CD4-positive, alpha-beta T cell treated with Interferon gamma for 1 hour (primary cell): Measurements from ENCODE around the gene PSMD13.
A peak's percentile ranks its signal among the peaks of the same experiment; 100 is the strongest.
"Not testable (repeated sequence)": the region's sequence is repeated elsewhere in the genome, so short reads cannot be mapped to it uniquely, and the experiment has no call there.

Experiments used
- DNase-seq: peaks from one replicate; pipeline ENCODE4 v3.0.0-alpha.2; 2020

Gene PSMD13

GRCh38 chr11:220641-221215 lies 16.0 kb upstream of the PSMD13 start:
- not testable (repeated sequence) for DNase-seq

DNA sequence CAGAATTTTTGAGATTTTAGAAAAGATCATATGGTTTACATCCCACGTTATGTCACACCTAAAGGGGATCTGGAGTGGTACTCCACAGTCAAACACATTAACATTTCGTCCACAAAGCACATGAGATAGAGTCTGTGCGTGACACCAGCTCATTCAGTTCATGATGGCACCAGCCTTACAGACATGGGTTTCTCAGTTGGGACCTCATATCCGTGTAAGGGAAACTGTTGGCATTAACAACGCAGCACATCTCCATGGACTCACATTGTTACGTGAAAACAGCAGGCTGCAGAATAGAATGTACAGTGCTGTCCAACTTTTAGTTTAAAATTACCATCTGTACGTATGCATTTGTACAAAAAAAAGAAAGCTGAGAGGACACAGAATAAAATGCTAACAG lies 15.2 kb upstream of the PSMD13 start:
- no peak for DNase-seq

DNA sequence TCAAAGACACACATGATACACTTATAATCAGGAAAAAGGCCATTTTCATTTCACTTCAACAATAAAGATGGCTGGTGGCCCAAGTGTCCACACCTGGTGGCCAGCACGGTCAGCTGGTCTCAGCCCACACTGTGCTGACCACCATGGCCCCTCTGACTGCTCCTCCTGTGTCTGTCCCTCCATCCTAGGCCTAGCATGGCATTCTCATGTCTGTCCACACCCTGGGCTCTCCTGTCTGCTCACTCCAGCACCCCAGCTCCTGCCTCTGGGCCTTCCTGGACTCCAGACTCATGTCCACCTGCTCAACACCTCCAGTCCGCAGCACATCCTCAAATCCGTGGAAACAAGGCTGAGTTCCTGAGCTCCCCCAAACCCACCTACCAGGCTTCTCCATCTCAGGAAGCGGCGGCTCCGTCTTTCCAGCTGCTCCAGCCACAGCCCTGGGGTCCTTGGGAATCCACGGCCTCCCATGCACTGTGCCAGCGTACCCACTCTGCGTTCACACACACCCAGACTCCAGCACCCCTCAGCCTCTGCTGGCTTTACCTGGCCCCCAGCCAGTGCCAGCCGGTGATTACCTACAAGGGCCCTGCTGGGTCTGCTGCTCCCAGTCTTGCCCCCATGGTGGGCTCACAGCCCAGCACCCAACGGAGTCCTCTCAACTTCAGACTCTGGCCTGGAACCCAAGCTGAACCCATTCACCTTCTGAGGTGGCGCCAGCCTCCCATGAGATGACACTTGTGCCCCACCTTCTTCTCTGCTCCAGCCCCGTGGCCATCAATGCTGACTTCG lies 14.6 kb upstream of the PSMD13 start:
- DNase-seq: no peak

DNA sequence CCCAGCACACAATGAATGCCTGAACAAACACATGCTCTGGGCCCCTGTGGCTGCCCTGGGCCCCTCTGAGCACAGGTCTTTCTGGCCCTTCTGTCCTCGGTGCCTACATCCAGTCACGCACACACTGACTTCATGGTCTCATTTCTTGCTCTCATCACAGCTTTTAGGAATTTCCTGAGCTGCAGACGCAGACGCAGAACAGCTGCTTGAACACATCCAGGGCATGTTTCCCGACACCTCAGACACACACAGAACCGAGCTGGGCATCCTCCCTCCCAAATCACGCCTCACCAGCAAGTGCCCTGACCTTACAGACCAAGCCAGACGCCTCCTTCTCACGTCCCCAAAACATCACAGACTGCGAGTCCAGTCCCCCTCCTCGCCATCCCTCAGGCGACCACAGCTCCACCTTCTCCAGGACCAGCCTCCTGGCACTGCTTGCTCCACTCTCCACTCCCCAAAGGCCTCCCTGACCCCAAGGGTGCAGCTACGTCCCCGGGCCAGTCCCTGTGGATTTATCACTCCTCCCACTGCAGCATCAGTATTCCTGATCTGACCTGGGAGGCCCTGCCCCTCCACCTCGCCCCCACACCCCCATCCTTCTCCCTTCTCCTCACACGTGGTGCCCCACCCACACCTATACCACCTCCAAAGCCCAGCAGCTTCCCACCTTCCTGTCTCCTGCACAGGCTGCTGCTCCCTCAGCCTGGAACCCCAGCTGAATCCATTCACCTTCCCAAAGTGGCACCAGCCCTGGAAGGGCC lies 13.6 kb upstream of the PSMD13 start:
- no peak for DNase-seq

DNA sequence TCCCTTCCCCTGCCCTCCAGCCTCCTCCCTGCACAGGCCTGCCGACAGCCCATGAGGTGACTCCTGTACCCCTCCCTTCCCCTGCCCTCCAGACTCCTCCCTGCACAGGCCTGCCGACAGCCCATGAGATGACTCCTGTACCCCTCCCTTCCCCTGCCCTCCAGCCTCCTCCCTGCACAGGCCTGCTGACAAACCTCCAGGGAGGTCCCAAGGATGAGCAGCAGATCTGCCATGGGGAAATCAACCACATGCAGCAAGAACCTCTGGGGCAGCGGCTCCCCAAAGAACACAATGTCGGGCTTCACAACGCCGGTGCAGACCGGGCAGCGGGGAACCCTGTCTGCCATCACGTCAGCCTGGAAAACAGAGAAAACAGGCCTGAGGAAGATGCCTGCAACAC lies 12.9 kb upstream of the PSMD13 start:
- no peak for DNase-seq

DNA sequence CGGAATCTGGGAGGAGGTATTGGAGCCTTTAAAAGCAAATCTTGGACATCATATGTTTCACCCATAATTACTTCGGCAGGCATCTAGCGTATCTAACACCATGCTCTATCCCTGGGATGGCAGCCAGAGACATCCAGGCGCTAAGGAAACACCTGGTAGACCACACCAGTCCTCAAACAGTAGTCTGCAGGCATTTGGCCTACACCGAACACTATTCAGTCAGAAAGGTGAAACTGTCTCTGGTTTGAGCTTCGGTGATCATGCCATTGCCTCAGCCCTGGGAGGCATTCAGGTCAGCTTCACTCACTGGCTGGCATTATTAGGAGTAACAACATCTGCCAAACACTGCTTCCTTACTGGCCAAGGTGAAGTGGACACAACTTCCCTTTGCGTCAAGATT lies 12.4 kb upstream of the PSMD13 start:
- no peak for DNase-seq

DNA sequence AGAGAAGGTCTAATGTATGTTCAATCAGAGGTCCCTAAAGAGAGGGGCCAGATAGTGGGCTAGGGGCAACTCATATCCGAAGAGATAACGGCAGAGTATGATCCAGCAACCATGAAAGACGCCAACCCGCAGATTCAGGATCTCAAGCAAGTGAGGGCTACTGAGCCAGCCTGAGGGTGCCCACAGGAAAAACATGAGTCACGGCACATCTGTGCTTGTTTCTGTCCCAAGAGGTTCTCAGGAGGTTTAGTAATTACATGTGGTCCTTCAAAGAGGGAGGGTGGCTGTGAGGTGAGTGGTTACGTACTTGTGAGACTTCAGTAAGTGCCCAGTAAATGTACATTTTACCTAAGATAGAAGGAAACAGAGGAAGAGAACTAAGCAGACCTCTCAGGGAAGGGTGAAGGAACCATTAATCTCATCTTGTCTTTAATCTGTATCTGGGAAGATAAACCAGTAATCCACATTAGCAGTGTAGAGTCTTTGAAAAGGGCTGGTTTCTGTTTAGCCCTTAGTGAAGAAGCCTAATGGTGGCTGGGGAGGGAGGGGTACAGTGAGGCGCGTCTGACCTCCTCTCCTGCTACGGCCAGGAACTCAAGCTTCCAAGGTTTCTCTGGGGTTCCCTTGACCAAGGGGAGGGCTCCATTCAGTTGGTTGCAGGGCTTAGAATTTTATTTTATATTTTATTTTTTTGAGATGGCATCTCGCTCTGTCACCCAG lies 10.9 kb upstream of the PSMD13 start:
- no peak for DNase-seq

DNA sequence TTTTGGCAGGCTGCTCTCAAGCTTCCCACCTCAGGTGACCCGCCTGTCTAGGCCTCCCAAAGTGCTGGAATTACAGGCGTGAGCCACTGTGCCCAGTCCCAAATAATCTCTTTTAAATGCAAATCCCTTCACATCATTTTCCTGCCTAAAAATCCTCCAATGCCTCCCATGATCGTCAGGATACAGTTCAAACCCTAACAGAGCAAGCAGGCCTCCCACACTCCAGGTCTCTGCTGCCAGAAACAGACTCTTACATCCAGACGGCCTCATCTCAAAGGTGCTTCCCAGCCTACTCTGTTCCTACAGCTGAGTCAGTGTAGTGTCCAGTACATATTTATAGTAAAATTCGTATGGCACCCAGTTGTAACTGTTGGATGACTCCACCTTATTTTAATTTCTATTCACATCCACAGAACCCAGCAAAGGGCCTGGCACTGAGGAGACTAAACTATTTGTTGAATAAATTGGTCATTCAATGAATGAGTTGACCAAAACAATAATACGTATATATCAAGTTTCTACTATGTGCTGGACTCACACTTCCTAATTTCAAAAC lies 8.9 kb upstream of the PSMD13 start:
- no peak for DNase-seq

GRCh38 chr11:230431-230830 lies 6.3 kb upstream of the PSMD13 start:
- DNase-seq: no peak

DNA sequence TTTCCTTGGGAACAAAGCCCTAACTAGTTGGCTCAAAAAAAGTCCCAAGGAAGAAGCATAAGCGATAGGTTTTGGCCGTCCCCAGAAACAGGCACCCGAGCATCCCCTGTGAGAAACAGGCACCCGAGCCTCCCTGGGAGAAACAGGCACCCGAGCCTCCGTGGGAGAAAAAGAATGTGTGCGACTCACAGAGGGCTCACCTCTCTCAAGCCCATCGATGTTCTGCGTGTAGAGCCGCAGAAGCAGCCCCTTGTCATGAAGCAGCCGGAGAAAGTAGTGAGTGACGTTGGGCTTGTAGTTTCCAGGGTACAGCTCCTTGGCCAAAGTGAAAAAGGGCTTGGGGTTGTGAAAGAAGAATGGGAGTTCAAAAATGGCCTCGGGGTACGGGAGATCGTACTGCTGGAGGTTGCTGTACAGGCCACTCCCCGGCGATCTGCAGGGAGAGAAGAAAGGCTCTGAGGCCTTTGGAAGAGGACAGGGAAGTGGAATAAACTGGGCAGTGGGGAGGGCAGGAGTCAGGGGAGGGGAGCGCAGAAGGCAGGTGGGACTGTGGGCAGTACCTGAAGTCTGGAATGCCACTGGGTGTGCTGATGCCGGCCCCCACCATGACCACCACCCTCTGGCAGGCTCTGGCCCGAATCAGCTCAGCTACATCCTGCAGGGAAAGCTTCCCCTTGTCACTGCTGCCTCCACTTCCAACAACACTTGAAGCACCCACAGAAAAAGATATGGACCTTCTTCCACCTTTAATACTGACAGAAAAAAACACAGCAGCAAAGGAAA lies 3.8 kb upstream of the PSMD13 start:
- DNase-seq: no peak

DNA sequence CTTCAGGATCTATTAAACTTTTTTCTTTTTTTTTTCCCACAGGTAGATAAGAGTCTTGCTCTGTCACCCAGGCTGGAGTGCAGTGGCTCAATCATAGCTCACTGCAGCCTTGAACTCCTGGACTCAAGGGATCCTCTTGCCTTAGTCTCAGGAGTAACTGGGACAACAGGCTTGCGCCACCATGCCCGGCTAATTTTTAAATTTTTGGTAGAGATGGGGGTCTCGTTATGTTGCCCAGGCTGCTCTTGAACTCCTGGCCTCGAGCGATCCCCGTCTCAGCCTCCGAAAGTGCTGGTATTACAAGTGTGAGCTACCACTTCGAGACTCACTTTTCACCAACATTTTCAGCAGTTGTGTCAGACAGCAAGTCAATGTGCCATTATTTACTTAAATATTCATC lies 1.6 kb upstream of the PSMD13 start:
- no peak for DNase-seq

- peak; percentile 60 for DNase-seq
Observed at GRCh38 chr11:235609-235996, 1.2 kb upstream of the PSMD13 start.

GRCh38 chr11:235997-236773 lies 591 bp upstream of the PSMD13 start, which contains the start of gene SIRT3:
SIRT3 (minus strand) TSS chr11:236342; CDS start chr11:236328, 14 bp downstream.
- peak; percentile 89 for DNase-seq

DNA sequence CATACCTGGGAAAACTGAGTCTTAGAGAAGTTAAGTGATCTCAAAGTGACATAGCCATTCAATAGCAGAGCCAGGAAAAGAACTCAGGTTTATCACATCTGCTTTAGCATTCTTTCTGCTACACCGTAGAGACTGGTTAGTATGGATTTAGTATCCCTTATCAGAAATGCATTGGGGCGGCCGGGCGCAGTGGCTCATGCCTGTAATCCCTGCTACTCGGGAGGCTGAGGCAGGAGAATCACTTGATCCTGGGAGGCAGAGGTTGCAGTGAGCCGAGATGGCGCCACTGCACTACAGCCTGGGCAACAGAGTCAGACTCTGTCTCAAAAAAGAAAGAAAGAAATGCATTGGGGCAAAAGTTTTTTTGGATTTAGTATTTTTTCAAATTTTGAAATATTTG lies 1.6 kb downstream of the PSMD13 start:
- not testable (repeated sequence) for DNase-seq

- DNase-seq: no peak
Observed at GRCh38 chr11:240315-240714, 3.5 kb downstream of the PSMD13 start.

GRCh38 chr11:241634-242033 lies 4.9 kb downstream of the PSMD13 start:
- DNase-seq: no peak

DNA sequence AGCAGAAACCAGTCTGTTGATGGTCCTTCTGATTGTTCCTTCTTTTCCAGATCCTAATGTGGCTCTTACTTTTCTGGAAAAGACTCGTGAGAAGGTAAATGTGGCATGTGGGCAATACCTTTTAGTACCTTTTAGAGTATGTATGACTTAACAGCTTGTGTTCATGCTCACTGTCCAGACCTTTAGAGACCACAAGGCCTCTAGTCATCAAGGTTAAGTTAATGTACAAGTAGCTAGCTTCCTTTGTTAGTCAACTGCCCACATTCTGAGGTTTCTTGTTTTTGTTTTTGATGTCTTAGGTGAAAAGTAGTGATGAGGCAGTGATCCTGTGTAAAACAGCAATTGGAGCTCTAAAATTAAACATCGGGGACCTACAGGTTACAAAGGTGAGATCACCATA lies 7.6 kb downstream of the PSMD13 start:
- no peak for DNase-seq

GRCh38 chr11:249062-249461 lies 12.3 kb downstream of the PSMD13 start:
- DNase-seq: no peak

DNA sequence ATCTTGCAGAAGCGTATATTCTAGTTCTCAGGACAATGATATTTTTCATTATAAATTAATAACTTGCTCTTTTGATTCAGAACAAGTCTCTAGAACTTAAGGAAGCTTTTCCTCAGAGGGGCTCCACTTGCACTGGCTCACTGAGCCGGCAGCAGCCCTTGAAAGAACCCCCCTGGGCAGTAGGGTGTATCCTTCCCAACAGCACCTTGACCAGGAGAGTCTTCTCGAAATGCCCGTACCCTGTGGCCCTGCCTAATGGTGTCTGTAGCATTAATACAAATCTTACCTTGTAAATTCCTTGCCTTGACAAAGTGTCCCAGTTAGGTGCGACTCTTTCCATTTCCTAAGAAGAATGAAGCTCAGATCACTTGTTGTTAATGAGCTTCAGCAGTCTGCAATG lies 13.5 kb downstream of the PSMD13 start:
- DNase-seq: no peak

GRCh38 chr11:250740-251299 lies 14.0 kb downstream of the PSMD13 start:
- peak; percentile 76 for DNase-seq

DNA sequence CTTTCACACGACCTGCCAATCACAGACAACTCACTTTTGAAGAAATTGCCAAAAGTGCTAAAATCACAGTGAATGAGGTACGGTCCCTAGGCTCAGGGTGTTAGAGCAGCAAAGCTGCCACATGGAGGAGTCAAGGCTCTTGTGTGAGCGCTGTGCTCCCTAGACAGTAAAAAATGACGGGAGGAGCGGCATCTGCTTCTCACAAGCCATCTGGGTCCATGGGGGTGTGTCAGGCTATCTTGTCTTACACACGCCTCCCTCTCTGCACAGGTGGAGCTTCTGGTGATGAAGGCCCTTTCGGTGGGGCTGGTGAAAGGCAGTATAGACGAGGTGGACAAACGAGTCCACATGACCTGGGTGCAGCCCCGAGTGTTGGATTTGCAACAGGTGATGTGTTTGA lies 14.8 kb downstream of the PSMD13 start:
- no peak for DNase-seq
